Measurements from ENCODE around the gene WDTC1. TPM values are rescaled to one million over a fixed set of nuclear protein-coding genes. Genes with fewer than 3 reads are reported as not detected.

WDTC1 gene
- total RNA-seq, 1 experiment from 2014 or later: 20.1 TPM

GRCh38 chr1:27331922-27332321 is 97.5 kb downstream of the WDTC1 start:
- Mint-ChIP-seq H3K4me3 (no peak overlapping the region), H3K27ac (no peak overlapping the region), H3K4me1 (no peaks in the 10 kb centered on the region), H3K36me3 (peaks cover 21% of the 10 kb centered on the region), H3K27me3 (ENCODE audit: low read depth) (no peaks in the 10 kb centered on the region; the same call in 1 of the 2 replicates), H3K9me3 (no peaks in the 10 kb centered on the region)
- TF ChIP-seq TP53 (CRISPR knock-in tag; IDR thresholded peaks at IDR 0.05): no peak
- TF ChIP-seq ZNF416 (CRISPR knock-in tag; IDR thresholded peaks at IDR 0.05): no peak
- TF ChIP-seq IRF2 (CRISPR knock-in tag; IDR thresholded peaks at IDR 0.05; ENCODE audit: borderline replicate concordance, low read depth): no peak
- TF ChIP-seq ZNF532 (CRISPR knock-in tag; IDR thresholded peaks at IDR 0.05; ENCODE audit: borderline replicate concordance): no peak
- TF ChIP-seq ZSCAN18 (CRISPR knock-in tag; IDR thresholded peaks at IDR 0.05): no peak
- no peak for TF ChIP-seq USF2 (CRISPR knock-in tag; IDR thresholded peaks at IDR 0.05)
- no peak for TF ChIP-seq E2F5 (CRISPR knock-in tag; IDR thresholded peaks at IDR 0.05)
- ChIA-PET POLR2A (interaction anchor here (1.2 to 3.4 kb wide), 3 partner anchors 13 to 20 kb away, joined by 3 to 8 read pairs (median 5); no protein-coding TSS in a partner anchor), CTCF (interaction anchor here (0.8 to 5.4 kb wide), 28 partner anchors 8 to 331 kb away, joined by 3 to 70 read pairs (median 6); partner anchors contain the start of genes CD164L2, MAP3K6 and SYTL1)
- ATAC-seq (no peak), DNase-seq (ENCODE audit: low spot score) (no peak)

- POLR2A ChIA-PET: interaction anchor here (1.2 to 3.4 kb wide), 4 partner anchors 9 to 19 kb away, joined by 3 to 8 read pairs (median 4); partner anchors contain the start of gene SYTL1
- DNase-seq (ENCODE audit: low spot score) (peak; percentile 80), ATAC-seq (peak; percentile 92)
- TF ChIP-seq EMX1 (CRISPR knock-in tag; IDR thresholded peaks at IDR 0.05): 0 out of 2 replicates have a peak, but pooled peaks have one; percentile 18
- peak; percentile 88 for TF ChIP-seq CTCF (IDR thresholded peaks at IDR 0.05)
- TF ChIP-seq ATF1 (CRISPR knock-in tag; IDR thresholded peaks at IDR 0.05): no peak
- H3K4me3 Mint-ChIP-seq: no peak overlapping the region
- H3K27me3 Mint-ChIP-seq (ENCODE audit: low read depth): no peaks in the 10 kb centered on the region; the same call in 1 of the 2 replicates
- no peaks in the 10 kb centered on the region for H3K9me3 Mint-ChIP-seq
- H3K27ac Mint-ChIP-seq: no peak overlapping the region; the same call in 1 of the 2 replicates
- no peaks in the 10 kb centered on the region for H3K4me1 Mint-ChIP-seq
- H3K36me3 Mint-ChIP-seq: peaks cover 21% of the 10 kb centered on the region
- CTCF ChIA-PET: interaction anchor here (0.6 to 5.4 kb wide), 41 partner anchors 8 to 330 kb away, joined by 3 to 70 read pairs (median 5); partner anchors contain the start of genes CD164L2, MAP3K6 and SYTL1
Observed at GRCh38 chr1:27332536-27333281, 98.3 kb downstream of the WDTC1 start.
